ENCODE measurements around the gene TMEM260. TPM values are rescaled to one million over a fixed set of nuclear protein-coding genes. Genes with fewer than 3 reads are reported as not detected.

The TMEM260 gene
- total and polyA plus RNA-seq, 7 donors = 2.5 to 7.4 (median 3.8) TPM

DNA sequence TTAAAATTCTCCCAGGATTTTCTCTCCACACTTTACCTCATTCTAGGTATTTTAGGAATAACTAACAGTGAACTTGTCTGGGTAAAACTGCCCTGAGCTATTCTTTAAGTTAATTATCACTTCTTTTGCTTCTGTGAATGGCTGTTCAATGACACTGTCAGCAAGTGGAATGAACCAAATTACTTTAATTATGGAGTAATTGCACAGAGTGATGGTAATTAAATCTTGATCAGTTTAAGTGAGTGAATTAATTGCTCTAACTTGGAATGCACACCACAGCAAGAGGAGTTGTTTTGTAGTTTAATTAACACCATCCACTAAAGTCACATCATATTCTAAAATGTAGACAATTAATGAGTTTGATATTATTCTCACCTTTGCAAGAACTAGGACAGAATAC lies 36.2 kb upstream of the TMEM260 start:
- TF ChIP-seq CTCF (IDR thresholded peaks at IDR 0.05) = no peak
- Histone ChIP-seq H3K27me3 (ENCODE audit: insufficient read depth in 3 of 3, low read length in 2 of 3) (no peaks in the 10 kb centered on the region), H3K4me1 (no peaks in the 10 kb centered on the region), H3K9me3 (no peaks in the 10 kb centered on the region), H3K4me3 (no peak overlapping the region), H3K36me3 (ENCODE audit: insufficient read depth in 1 of 2, low read depth in 1 of 2) (no peaks in the 10 kb centered on the region), H3K27ac (no peak overlapping the region)
- no peak for DNase-seq
- no peak for ATAC-seq
- intact Hi-C loops (cut with DNase I) = no loop called here

GRCh38 chr14:56549721-56550120 lies 29.9 kb upstream of the TMEM260 start:
- H3K4me1 ChIP-seq = no peaks in the 10 kb centered on the region
- no peak overlapping the region for H3K4me3 ChIP-seq
- no peaks in the 10 kb centered on the region for H3K9me3 ChIP-seq
- intact Hi-C loops (cut with DNase I) = no loop called here
- H3K27me3 ChIP-seq (ENCODE audit: insufficient read depth in 3 of 3, low read length in 2 of 3) = peaks cover 0 to 11% (median 0%) of the 10 kb centered on the region in 3 donors
- no peaks in the 10 kb centered on the region for H3K36me3 ChIP-seq (ENCODE audit: insufficient read depth in 1 of 2, low read depth in 1 of 2)
- H3K27ac ChIP-seq = no peak overlapping the region
- ATAC-seq (no peak), DNase-seq (no peak)
- no peak for TF ChIP-seq CTCF (IDR thresholded peaks at IDR 0.05)
- 23 to 31% (median 25%) methylated on average over 2 of the region's 2 CpGs for WGBS, 3 donors

DNA sequence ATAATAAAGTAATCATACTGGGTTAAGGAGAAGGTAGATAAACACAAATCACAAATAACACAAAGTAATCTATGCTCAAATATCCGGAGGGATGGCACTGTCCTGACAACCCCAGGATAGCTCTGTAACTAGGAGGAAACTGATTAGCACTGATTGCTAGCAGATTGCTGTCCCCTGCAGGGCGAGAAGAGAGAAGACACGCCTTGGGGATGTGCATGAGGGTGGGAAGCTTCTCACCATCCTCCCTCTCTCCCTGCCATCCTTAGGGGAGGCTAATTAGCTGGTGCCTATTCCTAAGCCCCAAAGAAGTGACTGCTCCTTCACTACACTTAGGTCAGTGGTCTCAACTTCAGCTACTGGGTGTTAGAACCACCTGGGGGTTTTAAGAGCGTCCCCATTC lies 27.0 kb upstream of the TMEM260 start:
- H3K4me3 ChIP-seq = no peak overlapping the region
- peaks cover 0 to 11% (median 0%) of the 10 kb centered on the region in 3 donors for H3K27me3 ChIP-seq (ENCODE audit: insufficient read depth in 3 of 3, low read length in 2 of 3)
- no peaks in the 10 kb centered on the region for H3K9me3 ChIP-seq
- H3K27ac ChIP-seq = no peak overlapping the region
- H3K4me1 ChIP-seq = no peaks in the 10 kb centered on the region
- DNase-seq (no peak), ATAC-seq (no peak)
- no peak for TF ChIP-seq CTCF (IDR thresholded peaks at IDR 0.05)
- no peaks in the 10 kb centered on the region for H3K36me3 ChIP-seq (ENCODE audit: insufficient read depth in 1 of 2, low read depth in 1 of 2)
- 25 to 37% (median 33%) methylated on average over 4 of the region's 4 CpGs for WGBS, 3 donors
- intact Hi-C loops (cut with DNase I) = no loop called here

- H3K36me3 ChIP-seq (ENCODE audit: insufficient read depth in 1 of 2, low read depth in 1 of 2) = no peaks in the 10 kb centered on the region
- H3K4me3 ChIP-seq = no peak overlapping the region
- peaks cover 0 to 11% (median 0%) of the 10 kb centered on the region in 3 donors for H3K27me3 ChIP-seq (ENCODE audit: insufficient read depth in 3 of 3, low read length in 2 of 3)
- no peaks in the 10 kb centered on the region for H3K9me3 ChIP-seq
- intact Hi-C loops (cut with DNase I) = no loop called here
- no peaks in the 10 kb centered on the region for H3K4me1 ChIP-seq
- TF ChIP-seq CTCF (IDR thresholded peaks at IDR 0.05) = no peak
- DNase-seq = no peak
- no peak overlapping the region for H3K27ac ChIP-seq
- no peak for ATAC-seq
- 66 to 76% (median 69%) methylated on average over 6 of the region's 6 CpGs for WGBS, 3 donors
Measured at GRCh38 chr14:56554301-56554700, 25.3 kb upstream of the TMEM260 start.

- TF ChIP-seq CTCF (IDR thresholded peaks at IDR 0.05) = peak; percentile 24
- Histone ChIP-seq H3K36me3 (ENCODE audit: insufficient read depth in 1 of 2, low read depth in 1 of 2) (no peaks in the 10 kb centered on the region), H3K4me1 (no peaks in the 10 kb centered on the region), H3K27me3 (ENCODE audit: insufficient read depth in 3 of 3, low read length in 2 of 3) (peaks cover 0 to 5% (median 0%) of the 10 kb centered on the region in 3 donors), H3K27ac (no peak overlapping the region), H3K9me3 (no peaks in the 10 kb centered on the region), H3K4me3 (no peak overlapping the region)
- DNase-seq = no peak
- intact Hi-C loops (cut with DNase I) = no loop called here
- no peak for ATAC-seq
- 54 to 68% (median 61%) methylated on average over 5 of the region's 5 CpGs for WGBS, 3 donors
Measured at GRCh38 chr14:56555921-56556570, 23.6 kb upstream of the TMEM260 start.

Measured in psoas muscle (tissue), 8 donors.